H1 (cell line): Measurements from ENCODE around the gene MCC. TPM values are rescaled to one million over a fixed set of nuclear protein-coding genes. Genes with fewer than 3 reads are reported as not detected.

Experiments used
- CTCF ChIP-seq, 3 experiments: IDR thresholded peaks; 1 replicate in 2 of 3; 2 replicates in 1 of 3; pipeline versions ENCODE4 v1.5.1 to v1.6.1; 2011; ENCODE audit warnings: low read length in 3 of 3, mild to moderate bottlenecking in 3 of 3, inconsistent platforms in 2 of 3, low read depth in 1 of 3, moderate library complexity in 1 of 3; ENCODE audit not compliant: insufficient read depth in 1 of 3; ENCODE audit errors: control extremely low read depth in 1 of 3
- KDM1A ChIP-seq: fragments of 200-600, 300-600 bp; sonication (generic); IDR thresholded peaks from 2 replicates; pipeline ENCODE4 v1.7.1; 2016; ENCODE audit warnings: mild to moderate bottlenecking, low read length, borderline replicate concordance
- RNF2 ChIP-seq: fragments of 200-900, 300-1000 bp; sonication (generic); IDR thresholded peaks from 2 replicates; pipeline ENCODE4 v1.7.1; 2016; ENCODE audit warnings: borderline replicate concordance, low read depth, mild to moderate bottlenecking, antibody characterized with exemption, low read length; ENCODE audit not compliant: poor library complexity, severe bottlenecking; ENCODE audit errors: missing control alignments
- SIN3A ChIP-seq, 2 experiments: IDR thresholded peaks in 1 of 2; conservative IDR thresholded peaks in 1 of 2; 2 replicates each; pipeline ENCODE4 v1.6.1; 2011 to 2012; ENCODE audit warnings: low read length in 2 of 2, improper control_type of control experiment in 1 of 2, low read depth in 1 of 2, mild to moderate bottlenecking in 1 of 2
- SIRT6 ChIP-seq: IDR thresholded peaks from one replicate; pipeline ENCODE4 v1.7.1; 2012; ENCODE audit warnings: low read length, inconsistent platforms
- SP1 ChIP-seq: IDR thresholded peaks from 2 replicates; pipeline ENCODE4 v1.6.1; 2011; ENCODE audit warnings: low read depth, low read length
- SRF ChIP-seq: IDR thresholded peaks from 2 replicates; pipeline ENCODE4 v1.6.1; 2011; ENCODE audit warnings: mild to moderate bottlenecking, low read depth, low read length, moderate library complexity
- polyA plus RNA-seq, 7 experiments: library from polyadenylated mRNA; depleted of rRNA in 3 of 7; stranded (reverse) in 5 of 7; unstranded in 2 of 7; fragments of >200 nt in 5 of 7; fragments of 200-250 nt in 2 of 7; gene quantifications; 1 replicate in 5 of 7; 2 replicates in 1 of 7; 4 replicates in 1 of 7; pipeline versions ENCODE4 v1.2.1 to v1.2.3, GENCODE V29; 2011 to 2013; ENCODE audit warnings: missing spikeins in 2 of 7, mixed read lengths in 2 of 7
- total RNA-seq: library from RNA; stranded (reverse); fragmentation: NEBNext Ultra II Directional; extraction: Animal tissue kit (Norgen Biotek cat#: 25700); gene quantifications from 2 replicates; pipeline ENCODE4 v1.2.1, GENCODE V29; 2021

MCC gene
- total and polyA plus RNA-seq, 2 of the 8 experiments (the other 6 are each of a cell fraction or from before 2014, with no cell fraction given) = 2.6 to 18.3 TPM

- TF ChIP-seq SP1 (no peak), SIN3A (conservative IDR thresholded peaks at IDR 0.05 in 1 of 2, IDR thresholded peaks at IDR 0.05 in 1 of 2; ENCODE audit: low read depth in 1 of 2, low read length in 2 of 2) (no peak), RNF2 (no peak), SRF (no peak), KDM1A (no peak), CTCF (IDR thresholded peaks at IDR 0.05; ENCODE audit: control extremely low read depth in 1 of 3, insufficient read depth in 1 of 3, low read depth in 1 of 3, low read length in 3 of 3) (no peak), SIRT6 (no peak)
- TF ChIP-seq, all 59 proteins: peak for 0
Observed at GRCh38 chr5:113223831-113224604, 264.2 kb downstream of the MCC start (continued).
